ENCODE measurements around the gene OAF.

DNA sequence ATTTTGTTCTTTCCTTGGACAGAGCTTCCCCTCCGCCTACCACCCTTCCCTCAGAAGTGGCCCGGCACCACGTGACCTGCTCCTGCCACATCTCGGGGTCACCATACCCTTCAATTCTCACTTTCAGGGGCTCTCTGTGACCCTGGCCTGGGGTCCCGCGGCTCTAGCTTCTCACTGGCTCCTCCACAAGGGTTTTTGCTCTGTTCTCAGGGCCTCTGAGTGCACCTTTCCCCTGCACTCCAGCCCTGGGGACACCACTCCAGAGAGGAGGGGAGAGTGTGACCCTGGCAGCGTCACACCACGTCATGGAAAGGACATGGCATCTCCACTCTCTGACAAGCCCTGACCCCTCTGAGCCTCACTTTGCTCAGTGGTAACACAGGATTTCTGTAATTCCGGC, 46.5 kb downstream of the OAF start:
- TF ChIP-seq CREB1 (IDR thresholded peaks at IDR 0.05) (no peak), POU5F1 (IDR thresholded peaks at IDR 0.05; ENCODE audit: low read depth, low read length) (no peak), CEBPB (IDR thresholded peaks at IDR 0.05; ENCODE audit: low read depth, low read length) (no peak), POLR2A (IDR thresholded peaks at IDR 0.05; ENCODE audit: control extremely low read depth in 1 of 2, low read depth in 2 of 2, low read length in 2 of 2) (no peak), SUZ12 (IDR thresholded peaks at IDR 0.05; ENCODE audit: low read length) (no peak), EZH2 (IDR thresholded peaks at IDR 0.05; ENCODE audit: low read depth, low read length, severe bottlenecking) (no peak), POLR2AphosphoS5 (IDR thresholded peaks at IDR 0.05; ENCODE audit: low read depth, low read length) (no peak)
- TF ChIP-seq, protein P1, sequence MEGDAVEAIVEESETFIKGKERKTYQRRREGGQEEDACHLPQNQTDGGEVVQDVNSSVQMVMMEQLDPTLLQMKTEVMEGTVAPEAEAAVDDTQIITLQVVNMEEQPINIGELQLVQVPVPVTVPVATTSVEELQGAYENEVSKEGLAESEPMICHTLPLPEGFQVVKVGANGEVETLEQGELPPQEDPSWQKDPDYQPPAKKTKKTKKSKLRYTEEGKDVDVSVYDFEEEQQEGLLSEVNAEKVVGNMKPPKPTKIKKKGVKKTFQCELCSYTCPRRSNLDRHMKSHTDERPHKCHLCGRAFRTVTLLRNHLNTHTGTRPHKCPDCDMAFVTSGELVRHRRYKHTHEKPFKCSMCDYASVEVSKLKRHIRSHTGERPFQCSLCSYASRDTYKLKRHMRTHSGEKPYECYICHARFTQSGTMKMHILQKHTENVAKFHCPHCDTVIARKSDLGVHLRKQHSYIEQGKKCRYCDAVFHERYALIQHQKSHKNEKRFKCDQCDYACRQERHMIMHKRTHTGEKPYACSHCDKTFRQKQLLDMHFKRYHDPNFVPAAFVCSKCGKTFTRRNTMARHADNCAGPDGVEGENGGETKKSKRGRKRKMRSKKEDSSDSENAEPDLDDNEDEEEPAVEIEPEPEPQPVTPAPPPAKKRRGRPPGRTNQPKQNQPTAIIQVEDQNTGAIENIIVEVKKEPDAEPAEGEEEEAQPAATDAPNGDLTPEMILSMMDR (IDR thresholded peaks at IDR 0.05; ENCODE audit: control extremely low read depth in 1 of 3, insufficient read depth in 1 of 3, low read depth in 1 of 3, low read length in 3 of 3), result no peak
- TF ChIP-seq, protein P2, sequence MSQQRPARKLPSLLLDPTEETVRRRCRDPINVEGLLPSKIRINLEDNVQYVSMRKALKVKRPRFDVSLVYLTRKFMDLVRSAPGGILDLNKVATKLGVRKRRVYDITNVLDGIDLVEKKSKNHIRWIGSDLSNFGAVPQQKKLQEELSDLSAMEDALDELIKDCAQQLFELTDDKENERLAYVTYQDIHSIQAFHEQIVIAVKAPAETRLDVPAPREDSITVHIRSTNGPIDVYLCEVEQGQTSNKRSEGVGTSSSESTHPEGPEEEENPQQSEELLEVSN (IDR thresholded peaks at IDR 0.05), result no peak

Data from H1 (cell line).